ENCODE results near the gene KLK5.

DNA sequence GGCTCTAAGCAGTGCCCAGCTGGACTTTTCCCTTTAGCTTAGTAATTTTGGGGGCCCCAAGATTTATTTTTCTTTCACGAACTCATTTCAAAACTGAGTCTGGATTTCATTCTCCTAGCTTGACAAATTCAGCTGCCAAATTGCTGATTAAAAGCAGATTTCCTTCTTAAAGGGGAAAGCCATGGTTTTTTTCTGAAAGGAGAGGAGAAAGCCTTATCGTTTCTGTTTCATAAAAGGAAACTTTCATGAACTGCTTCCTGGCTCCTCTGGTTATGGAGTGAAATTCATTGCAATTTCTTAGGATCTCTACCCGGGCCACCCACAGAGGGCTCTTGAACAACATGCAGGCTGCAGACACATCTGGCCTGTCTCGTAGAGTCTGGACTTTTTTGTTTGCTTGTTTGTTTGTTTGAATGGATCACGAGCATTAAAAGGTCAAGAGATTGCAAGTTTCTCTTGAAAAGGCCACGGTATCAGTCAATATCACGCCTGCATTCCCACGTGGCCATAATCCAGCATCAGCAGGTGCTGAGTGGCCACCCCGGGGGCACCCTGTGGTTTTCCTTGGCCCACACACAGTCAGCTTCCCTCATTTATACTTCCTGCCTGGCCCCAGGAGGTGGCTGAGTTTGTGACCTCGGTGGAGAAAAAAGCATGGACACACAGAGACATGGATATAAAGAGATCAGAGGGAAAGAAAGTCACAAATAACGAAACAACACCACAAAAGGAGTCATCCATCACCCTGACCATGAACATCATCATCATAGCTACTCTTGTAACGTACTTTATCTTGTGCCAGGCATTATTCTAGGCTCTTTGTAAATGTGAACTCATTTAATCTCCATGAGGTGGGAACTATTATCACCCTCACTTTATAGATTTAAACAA, 31.2 kb downstream of the KLK5 start:
- TF ChIP-seq GATA3 (IDR thresholded peaks at IDR 0.05; ENCODE audit: low read depth, low read length) (no peak), GATA2 (IDR thresholded peaks at IDR 0.05; ENCODE audit: low read depth, low read length) (no peak)

All from SH-SY5Y (cell line).